Measurements from ENCODE around the gene GALNS.

- TF ChIP-seq, protein P1, sequence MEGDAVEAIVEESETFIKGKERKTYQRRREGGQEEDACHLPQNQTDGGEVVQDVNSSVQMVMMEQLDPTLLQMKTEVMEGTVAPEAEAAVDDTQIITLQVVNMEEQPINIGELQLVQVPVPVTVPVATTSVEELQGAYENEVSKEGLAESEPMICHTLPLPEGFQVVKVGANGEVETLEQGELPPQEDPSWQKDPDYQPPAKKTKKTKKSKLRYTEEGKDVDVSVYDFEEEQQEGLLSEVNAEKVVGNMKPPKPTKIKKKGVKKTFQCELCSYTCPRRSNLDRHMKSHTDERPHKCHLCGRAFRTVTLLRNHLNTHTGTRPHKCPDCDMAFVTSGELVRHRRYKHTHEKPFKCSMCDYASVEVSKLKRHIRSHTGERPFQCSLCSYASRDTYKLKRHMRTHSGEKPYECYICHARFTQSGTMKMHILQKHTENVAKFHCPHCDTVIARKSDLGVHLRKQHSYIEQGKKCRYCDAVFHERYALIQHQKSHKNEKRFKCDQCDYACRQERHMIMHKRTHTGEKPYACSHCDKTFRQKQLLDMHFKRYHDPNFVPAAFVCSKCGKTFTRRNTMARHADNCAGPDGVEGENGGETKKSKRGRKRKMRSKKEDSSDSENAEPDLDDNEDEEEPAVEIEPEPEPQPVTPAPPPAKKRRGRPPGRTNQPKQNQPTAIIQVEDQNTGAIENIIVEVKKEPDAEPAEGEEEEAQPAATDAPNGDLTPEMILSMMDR (conservative IDR thresholded peaks at IDR 0.05; ENCODE audit: low read length): no peak
- TF ChIP-seq EZH2phosphoT487 (IDR thresholded peaks at IDR 0.05; ENCODE audit: borderline replicate concordance, low read depth, low read length): no peak
These were observed 24.4 kb upstream of the GALNS start for GRCh38 chr16:88881007-88881615.
